GM21619 (cell line): ENCODE data around the gene RABGGTA.
"Not testable (repeated sequence)": the region's sequence is repeated elsewhere in the genome, so short reads cannot be mapped to it uniquely, and the experiment has no call there.

Experiments used
- ATAC-seq: cut with Tn5 transposase; IDR thresholded peaks from one replicate; pipeline ENCODE4 v1.9.1; 2021; ENCODE audit not compliant: unreplicated experiment

Gene RABGGTA

DNA sequence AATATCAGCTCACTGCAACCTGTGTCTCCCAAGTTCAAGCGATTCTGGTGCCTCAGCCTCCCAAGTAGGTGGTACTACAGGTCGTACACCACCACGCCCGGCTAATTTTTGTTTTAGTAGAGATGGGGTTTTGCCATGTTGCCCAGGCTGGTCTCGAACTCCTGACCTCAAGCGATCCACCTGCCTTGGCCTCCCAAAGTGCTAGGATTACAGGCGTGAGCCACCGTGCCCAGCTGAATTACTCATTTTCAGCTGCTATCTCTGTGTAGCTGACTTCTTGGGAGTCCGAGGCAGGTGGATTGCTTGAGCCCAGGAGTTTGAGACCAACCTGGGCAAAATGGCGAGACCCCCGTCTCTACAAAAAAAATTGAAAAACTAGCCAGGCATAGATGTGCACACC lies 26.0 kb downstream of the RABGGTA start:
- not testable (repeated sequence) for ATAC-seq

DNA sequence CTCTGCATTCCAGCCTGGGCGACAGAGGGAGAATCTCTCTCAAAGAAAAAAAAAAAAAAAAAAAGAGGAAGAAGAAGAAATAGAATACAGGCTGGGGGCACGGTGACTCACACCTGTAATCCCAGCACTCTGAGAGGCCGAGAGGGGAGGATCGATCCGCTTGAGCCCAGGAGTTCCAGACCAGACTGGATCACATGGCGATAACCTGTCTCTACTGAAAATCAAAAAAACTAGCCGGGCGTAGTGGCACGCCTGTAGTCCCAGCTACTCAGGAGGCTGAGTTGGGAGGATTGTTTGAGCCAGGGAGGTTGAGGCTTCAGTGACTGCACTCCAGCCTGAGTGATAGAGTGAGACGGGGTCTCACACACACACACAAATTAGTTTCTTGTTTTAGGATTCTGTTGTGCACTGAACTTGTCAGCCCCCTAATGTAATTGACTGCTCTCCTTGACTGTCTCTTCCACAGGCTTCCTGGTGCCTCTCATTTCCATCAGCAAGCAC lies 28.0 kb downstream of the RABGGTA start:
- ATAC-seq, result no peak

DNA sequence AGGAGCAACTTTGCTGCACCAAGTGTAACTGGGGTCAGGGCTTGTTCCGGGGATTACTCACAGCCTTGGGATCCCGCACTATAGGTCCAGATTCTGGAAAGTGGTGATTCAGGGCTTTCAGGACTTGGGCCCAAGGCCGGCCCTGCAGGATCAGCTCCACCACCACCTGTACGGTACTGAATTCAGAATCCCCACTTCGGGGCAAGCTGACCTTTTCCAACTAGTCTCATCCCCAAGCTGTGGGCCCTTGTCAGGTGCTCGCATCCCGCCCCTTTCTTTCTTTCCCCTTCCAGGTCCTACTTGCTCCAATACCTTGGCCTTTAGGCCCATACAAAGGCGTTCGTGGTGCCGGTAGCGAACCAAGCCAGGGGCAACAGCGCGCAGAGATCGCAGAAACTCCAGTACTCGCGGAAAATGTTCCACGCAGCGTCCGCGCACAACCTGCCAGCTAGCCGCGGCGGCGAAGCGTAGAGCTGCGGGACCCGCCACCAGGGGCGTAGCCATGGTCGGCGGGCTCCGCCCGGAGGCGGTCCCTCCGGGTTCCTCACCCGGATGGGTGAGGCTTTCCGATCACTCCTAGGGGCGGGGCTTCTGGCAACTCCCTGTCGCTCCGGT lies 29.5 kb downstream of the RABGGTA start:
- peak; percentile 66 for ATAC-seq

DNA sequence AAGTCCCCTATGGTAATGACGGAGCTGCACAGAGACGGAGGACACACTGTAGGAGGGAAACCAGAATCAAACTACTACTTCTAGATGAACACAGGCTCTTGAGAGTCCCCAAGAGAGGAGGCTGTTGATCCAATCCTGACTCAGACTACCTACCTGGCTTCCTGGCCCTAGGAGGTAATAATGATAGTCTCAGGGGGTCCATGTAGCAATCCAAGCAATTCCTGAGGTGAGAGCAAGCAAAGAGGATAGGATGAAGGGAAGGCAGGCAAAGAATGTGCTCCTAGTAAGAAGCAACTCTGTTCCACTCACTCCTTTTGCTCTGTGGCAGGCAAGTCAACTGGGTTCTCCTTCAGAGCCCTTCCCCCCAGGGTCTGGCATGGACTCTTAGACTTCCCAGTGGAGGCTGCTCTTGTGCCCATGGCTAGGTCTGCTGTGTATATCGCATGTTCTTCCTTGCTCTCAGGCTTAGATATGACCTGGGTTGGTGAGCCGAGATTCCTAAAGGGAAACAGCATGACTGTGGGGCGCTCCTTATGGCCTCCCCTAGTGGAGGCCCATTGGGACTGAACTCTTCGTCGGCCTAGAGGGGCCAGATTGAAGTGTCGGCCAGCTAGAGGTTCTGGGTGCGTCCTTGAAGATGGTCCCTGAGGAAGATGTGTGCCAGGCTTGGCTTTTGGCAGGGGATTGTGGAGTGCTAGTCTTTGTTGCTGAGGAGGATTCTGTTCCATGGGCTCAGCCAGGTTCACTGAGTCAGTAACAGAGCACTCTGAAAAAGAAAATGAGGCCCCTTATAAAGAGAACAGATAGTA lies 31.1 kb downstream of the RABGGTA start:
- no peak for ATAC-seq

DNA sequence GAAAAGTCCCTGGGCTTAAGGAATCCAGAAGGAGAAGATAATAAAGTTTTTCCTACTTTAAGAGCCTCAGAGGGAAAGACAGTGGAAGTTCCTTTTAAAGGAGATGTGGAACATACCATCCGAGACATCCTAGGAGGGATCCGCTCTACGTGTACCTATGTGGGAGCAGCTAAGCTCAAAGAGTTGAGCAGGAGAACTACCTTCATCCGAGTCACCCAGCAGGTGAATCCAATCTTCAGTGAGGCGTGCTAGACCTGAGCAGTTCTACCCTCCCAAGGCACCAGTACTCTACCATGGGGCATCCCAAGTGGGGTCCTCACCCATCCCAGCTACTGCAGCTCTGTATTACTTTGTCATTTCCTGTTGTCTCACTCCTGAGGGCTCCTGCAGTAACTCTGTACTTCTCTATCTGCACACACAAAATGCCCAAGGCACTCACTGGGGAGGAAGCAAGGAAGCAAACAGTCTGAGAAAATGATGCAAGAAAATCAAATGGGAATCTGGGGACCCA lies 32.8 kb downstream of the RABGGTA start:
- no peak for ATAC-seq

DNA sequence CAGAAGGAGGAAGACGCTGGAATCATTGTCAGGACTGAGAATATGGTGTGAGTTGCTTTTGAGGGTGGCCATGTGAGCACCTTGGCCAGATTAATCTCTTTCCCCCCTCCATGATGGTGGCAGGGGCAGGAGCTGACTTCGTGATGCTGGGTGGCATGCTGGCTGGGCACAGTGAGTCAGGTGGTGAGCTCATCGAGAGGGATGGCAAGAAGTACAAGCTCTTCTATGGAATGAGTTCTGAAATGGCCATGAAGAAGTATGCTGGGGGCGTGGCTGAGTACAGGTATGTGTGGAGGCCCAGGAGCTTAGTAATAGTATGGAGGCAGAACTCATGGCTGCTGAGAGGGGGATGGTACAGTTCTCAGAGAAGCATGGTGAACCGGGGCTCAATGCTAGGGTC lies 33.3 kb downstream of the RABGGTA start:
- no peak for ATAC-seq

DNA sequence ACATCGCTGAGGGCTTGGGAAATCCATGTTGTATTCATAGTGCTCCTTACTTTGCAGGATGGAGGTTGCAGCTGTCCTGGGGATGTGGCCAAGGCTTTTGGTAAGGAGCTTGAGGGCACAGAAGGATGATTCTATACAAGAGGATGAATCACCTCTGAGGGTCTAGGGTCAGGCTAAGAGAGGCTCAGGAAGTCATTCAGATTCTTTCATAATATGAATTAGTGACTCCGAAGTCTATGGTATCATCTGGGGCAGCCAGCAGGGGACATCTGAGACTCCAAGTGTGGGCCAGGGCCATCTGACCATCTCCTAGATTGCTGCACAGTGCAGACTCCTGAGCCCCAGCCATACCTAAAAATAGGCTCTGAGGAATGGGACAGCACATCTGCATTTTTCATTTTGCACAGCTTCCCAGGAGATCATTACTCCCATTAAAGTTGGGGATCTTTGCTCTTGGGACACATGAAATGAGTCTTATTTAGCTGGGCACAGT lies 33.9 kb downstream of the RABGGTA start:
- ATAC-seq, result no peak

DNA sequence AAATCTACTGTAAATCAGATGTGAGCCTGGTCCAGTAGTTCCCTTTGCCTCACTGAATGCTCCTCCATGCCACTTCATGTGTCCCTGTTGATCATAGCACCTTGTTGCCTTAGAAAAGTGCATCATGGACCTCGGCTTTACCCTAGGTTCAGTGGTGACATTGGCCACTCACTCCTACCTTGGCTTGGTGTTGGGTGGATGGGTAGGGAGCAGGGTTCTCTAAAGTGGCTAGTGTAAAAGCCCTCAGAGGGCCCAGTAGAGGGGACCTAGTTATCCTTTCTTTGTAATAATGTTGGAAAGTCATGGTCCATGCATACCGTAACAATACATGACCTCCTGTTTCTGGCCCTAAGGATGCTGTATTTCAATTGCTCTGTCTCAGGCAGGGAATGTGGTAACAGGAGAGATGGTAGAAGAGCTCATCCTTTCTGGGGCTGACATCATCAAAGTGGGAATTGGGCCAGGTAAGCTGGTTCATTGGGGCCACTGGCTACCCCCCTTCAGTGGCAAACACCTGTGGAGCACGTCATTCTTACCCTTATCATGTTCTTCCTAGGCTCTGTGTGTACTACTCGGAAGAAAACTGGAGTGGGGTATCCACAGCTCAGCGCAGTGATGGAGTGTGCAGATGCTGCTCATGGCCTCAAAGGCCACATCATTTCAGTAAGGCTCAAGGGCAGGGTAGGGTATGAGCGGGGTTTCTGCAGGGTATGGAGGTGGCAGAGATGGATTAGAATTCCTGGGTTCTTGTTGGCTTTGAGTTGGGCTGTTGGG lies 34.5 kb downstream of the RABGGTA start:
- no peak for ATAC-seq

DNA sequence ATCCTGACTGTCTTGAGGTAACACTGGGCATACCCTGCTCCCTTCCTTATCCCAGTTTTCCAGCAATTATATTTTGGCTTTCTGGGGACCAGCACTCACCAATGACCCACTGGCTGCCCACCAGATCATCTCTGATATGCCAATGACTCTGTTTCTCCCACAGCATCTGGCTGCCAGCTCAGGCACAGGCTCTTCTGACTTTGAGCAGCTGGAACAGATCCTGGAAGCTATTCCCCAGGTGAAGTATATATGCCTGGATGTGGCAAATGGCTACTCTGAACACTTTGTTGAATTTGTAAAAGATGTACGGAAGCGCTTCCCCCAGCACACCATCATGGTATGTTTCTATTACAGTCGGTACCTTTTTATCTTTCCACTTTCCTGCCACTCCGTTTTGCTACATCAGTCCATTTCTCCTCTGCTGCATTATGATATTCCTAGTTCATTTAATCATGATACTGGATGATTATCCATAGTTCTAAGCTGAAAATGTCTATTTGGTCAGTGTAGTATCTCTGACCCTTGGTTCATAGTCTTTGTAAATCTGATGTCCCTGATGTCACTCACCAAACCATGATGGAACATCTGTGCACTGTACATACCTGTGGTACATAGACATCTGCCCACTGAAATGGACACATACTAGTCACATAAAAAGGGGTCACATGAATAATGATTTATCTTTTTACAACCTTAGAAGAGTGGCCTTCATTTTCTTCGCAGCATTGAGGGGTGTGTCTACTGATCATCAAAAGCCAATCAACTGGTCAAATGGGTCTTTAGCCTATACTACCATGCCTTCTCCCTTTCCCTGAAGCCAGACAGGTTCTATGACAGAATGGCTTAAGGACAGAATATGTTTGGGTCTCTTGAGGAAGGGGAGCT lies 35.4 kb downstream of the RABGGTA start:
- ATAC-seq, result no peak

DNA sequence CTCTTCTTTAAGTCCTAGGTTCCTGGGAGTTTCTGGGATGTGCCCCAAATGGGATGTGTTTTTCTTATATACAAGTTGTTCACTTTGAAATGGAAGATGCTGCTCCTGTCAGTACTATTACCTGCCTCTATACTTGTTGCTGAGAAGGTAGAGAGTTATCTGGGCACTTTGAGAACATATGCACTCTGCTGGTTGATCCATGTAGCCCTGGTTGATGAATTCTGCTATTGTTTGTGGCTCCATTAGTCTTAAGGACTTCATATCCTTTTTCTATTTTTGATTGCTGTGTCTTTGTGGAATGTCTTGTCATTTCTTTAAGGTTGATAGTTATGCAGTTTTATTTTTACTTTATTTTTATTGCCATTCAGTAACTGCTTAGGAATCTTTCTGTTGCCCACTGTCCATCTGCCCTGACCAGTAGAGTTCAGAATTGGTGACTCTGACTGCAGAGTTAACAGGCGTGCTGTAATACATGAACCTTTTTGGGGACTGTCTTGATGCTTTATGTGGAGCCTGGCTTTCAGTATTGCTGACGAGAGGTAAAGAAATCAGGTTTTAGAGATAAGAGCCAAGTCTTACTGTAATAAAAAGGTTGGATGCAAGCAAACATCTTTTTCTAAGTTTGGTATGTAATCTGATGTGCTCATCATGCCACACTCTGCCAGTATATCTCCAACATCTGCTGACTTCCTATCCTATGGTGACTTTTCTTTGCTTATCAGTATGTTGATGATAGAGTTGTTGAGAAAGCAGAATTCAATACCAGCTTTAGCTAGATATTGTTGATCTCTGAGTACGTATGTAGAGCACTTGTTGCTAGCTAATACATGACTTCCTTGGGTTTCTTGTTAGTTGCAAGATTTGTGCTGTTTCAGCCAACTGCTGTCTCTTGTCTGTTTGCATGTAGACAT lies 37.0 kb downstream of the RABGGTA start:
- ATAC-seq, result no peak

DNA sequence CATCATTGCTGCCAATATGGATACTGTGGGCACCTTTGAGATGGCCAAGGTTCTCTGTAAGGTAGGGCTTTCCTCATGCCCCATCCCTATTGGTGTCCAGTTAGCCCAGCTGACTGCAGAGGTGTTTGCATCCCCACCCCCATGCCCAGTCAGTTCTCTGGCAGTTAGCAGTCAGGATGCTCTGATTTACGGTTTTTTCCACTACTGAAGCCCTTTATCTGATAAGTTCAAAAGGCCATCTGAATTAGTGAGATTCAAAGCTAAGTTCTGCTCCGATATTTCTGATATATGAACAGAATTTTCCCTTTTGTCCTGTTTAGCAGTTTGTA lies 37.9 kb downstream of the RABGGTA start:
- no peak for ATAC-seq

DNA sequence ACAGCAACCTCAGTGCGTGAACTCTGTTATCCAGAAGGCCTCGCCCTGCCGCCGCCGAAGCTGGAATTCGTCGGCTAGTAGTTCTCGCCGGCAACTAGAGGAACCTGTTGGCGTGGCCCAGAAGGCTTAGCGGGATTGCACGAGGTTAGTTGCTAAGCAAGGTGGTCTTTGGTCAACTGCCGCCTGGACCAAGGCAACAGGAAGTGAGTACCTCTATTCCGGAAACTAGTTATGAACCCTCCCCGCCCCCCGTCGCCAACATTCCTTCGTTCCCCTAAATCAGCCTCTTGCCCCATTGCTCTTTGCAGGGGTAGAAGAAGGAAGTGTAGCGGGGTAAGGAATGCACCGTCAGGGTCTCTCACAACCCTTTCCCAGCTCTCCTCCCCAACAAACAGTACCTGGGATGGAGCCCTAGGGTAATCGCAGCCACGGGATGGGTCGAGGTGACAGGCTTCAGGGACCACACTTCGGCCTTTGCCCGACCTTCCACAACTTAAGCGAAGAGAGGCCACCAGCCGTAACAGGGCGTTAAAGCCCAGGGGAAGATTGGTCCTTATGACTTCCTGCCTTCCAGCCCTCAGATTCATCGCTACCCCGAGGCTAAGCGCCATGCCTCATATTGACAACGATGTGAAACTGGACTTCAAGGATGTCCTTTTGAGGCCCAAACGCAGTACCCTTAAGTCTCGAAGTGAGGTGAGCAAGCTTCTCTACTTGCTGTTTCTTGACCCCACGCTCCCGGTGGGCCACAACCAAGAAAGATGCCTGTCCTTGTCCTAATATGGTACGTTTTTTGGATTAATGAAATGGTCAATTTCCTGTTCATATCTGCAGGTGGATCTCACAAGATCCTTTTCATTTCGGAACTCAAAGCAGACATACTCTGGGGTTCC lies 38.5 kb downstream of the RABGGTA start, which contains the start of gene GMPR2:
Gene GMPR2, plus strand, starts transcription at position 285 of the 893 bp plus-strand sequence. Its CDS starts 325 bp downstream, at position 610.
- ATAC-seq, result peak; percentile 58

DNA sequence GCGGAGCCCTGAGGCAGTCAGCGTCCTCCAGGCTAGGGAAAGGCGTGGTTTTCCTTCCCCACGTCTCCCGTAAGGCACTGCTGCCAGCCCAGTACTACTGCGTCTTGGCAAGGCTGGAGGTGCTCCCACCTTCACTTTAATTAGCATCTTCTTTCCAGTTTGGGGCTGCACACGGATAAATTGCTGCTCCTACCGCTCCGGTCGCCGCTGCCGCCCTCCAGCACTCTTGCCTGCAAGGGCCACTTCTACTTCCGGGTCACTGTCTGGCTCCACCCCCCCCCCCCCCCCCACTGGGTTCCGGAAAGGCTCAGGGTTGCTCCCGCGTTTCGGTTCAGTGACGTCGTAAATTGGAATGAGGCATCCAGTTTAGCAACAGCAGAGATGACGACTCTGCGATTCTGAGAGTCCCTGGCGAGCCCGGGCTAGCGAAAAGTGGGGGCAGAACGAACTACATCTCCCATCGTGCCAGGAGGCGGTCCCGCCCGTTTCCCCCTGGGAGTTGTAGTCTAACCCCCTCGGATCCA lies 39.2 kb downstream of the RABGGTA start, which contains the start of gene NEDD8:
Gene NEDD8, minus strand, starts transcription at position 247 of the 524 bp plus-strand sequence. Its CDS starts 100 bp downstream, at position 147.
- peak; percentile 74 for ATAC-seq

DNA sequence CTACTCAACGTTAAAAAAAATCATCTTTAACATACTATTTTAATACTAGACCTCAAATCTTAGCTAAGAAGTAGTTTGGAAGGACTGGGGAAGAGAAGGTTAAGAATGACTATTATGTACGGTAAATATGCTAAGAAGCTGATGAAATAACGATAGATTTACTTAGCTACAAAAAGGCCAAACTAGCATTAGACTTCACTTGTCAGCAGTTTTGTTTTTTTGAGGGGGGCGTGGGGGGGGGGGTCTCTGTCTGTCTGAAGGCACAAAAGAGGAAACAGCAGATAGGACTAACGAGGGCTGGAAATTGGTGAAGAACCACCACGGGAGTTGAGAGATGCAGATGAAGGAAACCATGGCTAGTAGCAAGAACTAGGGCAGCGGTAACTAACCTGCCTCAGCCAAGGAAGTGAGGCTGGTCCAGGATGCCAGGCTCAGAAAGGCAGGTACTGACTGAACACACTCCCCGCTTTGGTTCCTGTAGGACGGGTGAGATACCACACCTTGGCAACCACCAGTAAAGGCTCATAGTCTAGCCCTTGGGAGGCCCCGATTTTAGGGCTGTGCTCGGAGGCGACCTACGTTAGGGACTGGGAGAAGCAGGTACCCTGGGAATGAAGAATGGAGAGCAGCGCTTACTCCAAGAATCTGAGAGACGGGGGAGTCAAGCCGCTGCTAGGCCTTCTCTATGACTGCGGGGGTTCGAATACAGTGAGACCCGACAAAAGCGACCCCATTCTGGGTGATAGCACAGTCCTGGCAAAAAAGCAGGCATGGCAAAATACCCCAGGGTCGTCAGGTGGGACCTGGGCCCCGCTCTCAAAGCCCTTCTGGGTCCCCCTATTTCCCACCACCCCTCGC lies 39.9 kb downstream of the RABGGTA start:
- ATAC-seq, result peak; percentile 16

DNA sequence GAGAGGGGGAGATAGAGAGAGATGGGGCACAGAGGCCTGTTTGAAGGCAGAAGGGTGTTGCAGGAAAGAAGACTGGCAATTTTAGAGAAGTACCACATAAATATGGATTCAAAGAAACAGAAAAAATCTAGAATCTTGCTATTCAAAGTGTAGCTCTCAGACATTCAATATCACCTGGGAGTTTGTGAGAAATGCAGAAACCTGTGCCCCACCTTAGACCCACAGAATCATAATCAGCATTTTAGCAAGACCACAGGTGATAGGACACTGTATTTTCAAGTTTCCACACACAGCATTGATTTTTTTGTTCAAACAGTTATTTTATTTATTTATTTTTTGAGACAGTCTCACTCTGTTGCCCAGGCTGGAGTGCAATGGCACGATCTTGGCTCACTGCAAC lies 42.5 kb downstream of the RABGGTA start:
- no peak for ATAC-seq

DNA sequence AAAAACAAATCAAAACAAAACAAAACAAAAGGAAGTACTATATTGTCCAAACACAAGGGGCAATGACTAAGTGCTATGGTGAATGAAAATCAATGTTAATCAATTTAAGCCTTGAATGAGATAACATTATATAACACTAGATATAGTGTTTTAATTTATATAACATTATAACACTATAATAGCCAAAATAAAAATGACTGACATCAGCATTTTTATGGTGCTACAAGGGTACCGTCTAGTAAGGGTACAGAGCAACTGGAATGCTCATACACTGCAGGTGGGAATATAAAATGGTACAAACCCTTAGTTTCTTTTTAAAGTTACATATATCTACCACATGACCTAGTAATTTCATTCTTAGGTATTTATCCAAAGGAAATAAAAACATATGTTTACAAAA lies 44.9 kb downstream of the RABGGTA start:
- ATAC-seq, result no peak

DNA sequence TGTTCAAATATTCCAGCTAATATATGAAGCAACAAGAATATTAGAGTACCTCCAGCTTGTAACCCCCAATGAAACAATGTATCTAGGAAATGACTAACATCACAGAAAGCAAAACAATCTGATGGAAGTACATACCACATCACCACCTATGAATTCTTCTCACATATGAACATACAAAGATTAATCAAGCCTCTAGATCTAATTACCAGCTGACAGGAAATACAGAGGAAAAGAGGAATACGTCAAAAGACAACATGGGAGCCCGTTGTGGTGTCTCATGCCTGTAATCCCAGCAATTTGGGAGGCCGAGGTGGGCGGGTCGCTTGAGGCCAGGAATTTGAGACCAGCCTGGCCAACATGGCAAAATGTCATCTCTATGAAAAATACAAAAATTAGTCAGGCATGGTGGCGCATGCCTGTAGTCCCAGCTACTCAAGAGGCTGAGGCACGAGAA lies 46.8 kb downstream of the RABGGTA start:
- no peak for ATAC-seq
